T-helper 1 cell (primary cell): ENCODE measurements around the gene DNAJB1.
A peak's percentile ranks its signal among the peaks of the same experiment; 100 is the strongest.

Experiments
- DNase-seq, 5 donors: peaks; one replicate each; pipeline ENCODE4 v3.0.0-alpha.2; 2012 to 2020

DNAJB1 gene

GRCh38 chr19:14472202-14472938 is 45.8 kb downstream of the DNAJB1 start:
- DNase-seq: peak; percentile 57 to 82 (median 74)

- no peak for DNase-seq
Measured at GRCh38 chr19:14471436-14472187, 46.6 kb downstream of the DNAJB1 start.

GRCh38 chr19:14470031-14470876 is 47.9 kb downstream of the DNAJB1 start:
- no peak for DNase-seq

GRCh38 chr19:14467816-14468215 is 50.4 kb downstream of the DNAJB1 start:
- no peak for DNase-seq

- no peak for DNase-seq
Measured at GRCh38 chr19:14467391-14467790, 50.8 kb downstream of the DNAJB1 start.
